AG09309 (cell line): ENCODE measurements around the gene CROCC2.

Experiments used
- DNase-seq: peaks from one replicate; pipeline ENCODE4 v3.0.0-alpha.2; 2010; ENCODE audit warnings: low read depth
- H3K4me3 ChIP-seq: 2 replicates; pipeline ENCODE4 v1.5.1; 2011; ENCODE audit warnings: mild to moderate bottlenecking, low read depth, low read length, moderate library complexity; ENCODE audit not compliant: control insufficient read depth
- TF ChIP-seq, protein P1 (sequence below): IDR thresholded peaks from 2 replicates; pipeline ENCODE4 v1.5.1; 2011; ENCODE audit warnings: mild to moderate bottlenecking, low read depth, low read length, inconsistent platforms; ENCODE audit not compliant: insufficient read depth, control insufficient read depth; ENCODE audit errors: missing control alignments

The CROCC2 gene

DNA sequence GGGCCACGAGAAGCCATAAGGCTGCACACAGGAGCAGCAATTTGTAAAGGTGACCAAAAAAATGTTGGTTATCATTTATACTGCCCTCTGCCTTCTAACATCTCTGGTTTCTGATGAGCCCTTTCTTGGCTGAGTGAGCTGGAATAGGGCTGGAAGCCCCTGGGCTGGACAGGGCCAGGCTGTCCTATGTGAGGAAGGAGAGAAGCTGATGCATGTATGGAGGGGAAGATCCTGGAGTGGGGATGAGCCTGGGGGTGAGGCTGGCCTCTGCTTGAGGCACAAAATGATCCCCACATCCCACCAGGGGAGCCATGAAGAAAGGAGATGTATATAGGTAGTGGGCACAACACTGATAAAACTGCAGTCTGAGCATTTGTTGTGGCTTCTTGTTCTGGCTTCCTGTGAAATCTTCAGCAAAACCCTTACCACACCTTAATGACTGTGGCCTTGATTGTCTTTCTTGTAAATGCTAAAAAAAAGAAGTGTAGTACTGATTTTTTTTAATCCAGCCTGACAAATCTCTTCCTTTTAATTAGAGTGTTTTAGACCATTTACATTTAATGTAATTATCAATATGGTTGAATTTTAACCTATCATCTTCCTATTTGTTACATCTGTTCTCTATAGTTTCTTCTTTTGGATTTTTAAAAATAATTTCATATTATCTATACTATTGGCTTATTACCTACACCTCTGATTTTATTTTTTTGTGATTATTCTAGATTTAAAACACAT is 97.9 kb downstream of the CROCC2 start:
- H3K4me3 ChIP-seq = no peak overlapping the region
- TF ChIP-seq, protein P1, sequence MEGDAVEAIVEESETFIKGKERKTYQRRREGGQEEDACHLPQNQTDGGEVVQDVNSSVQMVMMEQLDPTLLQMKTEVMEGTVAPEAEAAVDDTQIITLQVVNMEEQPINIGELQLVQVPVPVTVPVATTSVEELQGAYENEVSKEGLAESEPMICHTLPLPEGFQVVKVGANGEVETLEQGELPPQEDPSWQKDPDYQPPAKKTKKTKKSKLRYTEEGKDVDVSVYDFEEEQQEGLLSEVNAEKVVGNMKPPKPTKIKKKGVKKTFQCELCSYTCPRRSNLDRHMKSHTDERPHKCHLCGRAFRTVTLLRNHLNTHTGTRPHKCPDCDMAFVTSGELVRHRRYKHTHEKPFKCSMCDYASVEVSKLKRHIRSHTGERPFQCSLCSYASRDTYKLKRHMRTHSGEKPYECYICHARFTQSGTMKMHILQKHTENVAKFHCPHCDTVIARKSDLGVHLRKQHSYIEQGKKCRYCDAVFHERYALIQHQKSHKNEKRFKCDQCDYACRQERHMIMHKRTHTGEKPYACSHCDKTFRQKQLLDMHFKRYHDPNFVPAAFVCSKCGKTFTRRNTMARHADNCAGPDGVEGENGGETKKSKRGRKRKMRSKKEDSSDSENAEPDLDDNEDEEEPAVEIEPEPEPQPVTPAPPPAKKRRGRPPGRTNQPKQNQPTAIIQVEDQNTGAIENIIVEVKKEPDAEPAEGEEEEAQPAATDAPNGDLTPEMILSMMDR = no peak
- DNase-seq = no peak

DNA sequence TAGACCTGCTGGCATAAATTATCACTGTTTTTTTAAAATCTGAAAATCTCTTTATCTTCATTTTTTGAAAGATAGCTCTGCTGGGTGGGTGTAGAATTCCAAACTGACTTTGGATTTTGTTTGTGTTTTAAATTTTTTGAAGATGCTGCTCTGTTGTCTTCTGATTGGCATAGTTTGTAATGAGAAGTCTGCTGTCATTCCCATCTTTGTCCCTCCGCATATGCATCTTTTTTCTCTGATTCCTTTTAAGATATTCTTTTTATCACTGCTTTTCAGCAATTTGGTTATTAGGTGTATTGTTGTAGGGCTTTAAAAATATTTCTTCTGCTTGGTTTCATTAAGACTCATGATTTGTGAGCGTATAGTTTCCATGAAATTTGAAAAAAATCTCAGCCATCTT is 99.4 kb downstream of the CROCC2 start:
- H3K4me3 ChIP-seq = no peak overlapping the region
- TF ChIP-seq, protein P1 = no peak
- no peak for DNase-seq

DNA sequence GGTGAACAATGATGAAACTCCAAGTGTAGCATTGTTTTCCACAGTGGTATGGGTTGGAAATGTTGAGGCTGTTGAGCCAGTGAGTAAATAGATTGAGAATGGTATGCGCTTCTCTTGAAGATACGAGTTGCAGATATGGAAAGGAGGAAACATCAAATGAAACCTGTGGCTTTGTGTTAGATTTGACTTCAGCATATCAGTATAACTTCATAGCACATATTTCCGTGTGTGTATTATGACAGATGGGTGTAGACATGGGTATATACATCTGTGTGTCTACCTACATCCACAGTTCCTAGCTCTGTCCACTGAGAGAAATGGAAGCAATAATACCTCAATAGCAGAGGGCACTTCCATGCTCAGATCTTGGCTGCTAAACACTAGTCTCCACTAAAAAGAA is 100.3 kb downstream of the CROCC2 start:
- TF ChIP-seq, protein P1 = no peak
- no peak overlapping the region for H3K4me3 ChIP-seq
- DNase-seq = no peak

DNA sequence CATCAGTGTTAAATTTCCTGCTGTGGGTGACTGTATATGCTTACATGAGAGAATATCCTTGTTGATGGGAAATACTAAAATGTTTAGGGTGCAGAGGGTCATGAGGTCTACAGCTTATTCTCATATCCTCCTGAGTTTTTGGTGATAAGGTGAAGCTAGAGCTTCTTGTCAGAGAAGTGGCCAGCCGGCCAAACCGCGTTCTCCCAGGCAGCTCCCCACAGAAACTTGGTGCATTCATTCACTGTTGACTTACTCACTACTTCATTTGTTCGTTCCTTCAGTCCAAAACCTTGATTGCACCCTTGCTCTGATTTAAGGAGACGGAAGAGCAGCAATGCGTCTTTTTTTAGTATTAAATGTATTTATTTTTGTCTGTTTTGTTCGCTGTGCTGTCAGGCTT is 101.0 kb downstream of the CROCC2 start:
- H3K4me3 ChIP-seq = no peak overlapping the region
- TF ChIP-seq, protein P1 = no peak
- no peak for DNase-seq

DNA sequence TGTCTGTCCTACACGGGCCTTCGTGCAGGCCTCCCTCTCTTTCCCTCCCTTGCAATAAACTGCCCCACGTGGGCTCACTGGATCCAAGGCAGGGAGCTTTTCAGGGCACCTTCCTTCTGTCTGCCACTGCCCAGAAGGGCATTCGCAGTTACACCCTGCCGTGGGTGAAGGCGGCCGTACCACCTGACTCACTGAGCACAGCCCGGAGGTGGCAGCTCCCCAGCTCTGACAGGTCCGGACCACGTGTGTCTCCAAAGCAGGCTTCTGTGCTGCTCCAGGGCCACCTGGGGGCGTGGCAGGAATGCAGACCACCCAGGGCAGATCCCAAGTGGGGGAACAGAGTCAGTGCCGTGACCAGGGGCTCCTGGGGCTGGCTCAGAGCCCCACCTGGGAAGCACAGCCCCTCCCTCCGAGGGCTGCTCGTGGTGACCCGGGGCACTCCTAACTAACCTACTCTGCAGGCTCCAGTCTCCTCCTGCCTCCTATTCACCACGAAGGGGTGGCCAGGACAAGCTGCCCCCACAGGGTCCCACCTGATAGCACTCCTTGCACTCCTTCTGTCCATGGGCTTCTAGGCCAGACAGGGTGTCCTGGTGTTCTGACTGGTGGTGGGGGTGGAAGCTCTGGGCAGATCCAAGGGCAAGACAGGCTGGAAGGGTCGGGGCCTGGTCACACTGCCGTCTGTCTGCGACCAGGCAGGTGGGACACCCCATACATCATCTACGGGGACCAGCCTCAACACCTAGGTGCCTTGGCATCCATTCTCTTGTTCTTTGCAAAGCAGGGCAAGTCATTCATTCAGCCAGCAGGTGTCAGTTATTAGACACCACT is 102.0 kb downstream of the CROCC2 start:
- no peak overlapping the region for H3K4me3 ChIP-seq
- DNase-seq = no peak
- TF ChIP-seq, protein P1 = no peak

DNA sequence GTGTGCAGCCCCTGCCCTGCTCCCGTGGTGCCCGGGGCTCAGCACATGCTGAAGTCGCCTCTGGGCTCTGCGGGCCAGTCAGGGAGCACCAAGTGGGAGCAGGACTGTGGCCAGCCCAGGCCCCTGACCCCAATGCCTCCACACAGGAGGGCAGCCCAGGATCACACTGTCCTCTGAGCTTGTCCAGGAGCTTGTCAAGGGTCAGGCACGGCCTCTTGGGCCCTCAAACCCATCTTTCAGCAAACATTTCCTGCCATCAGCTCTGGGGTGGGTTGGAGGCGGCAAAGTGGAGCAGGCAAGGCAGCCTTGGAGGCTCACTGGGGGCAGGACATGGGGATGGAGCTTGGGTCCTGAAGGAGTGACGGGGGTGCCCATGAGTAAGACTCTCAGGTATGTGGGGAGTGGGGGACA is 102.6 kb downstream of the CROCC2 start:
- TF ChIP-seq, protein P1 = no peak
- no peak for DNase-seq
- H3K4me3 ChIP-seq = no peak overlapping the region
